GM12878 (cell line): ENCODE results near the gene LDLRAP1. TPM values are rescaled to one million over a fixed set of nuclear protein-coding genes. Genes with fewer than 3 reads are reported as not detected.

Experiments
- ATAC-seq: fragments of 200-7000 bp; cut with Tn5 transposase; 3 replicates; pipeline ENCODE4 v1.9.1; 2020; ENCODE audit warnings: mild to moderate bottlenecking, moderate library complexity
- BruUV-seq: library from RNA; stranded (reverse); fragments of 400-500 nt; replicated peaks from 2 replicates; lab custom pipeline; 2021; lab: Mats Ljungman, UMichigan
- CTCF ChIA-PET: fragments of 300-600 bp; sonication (Branson Sonifier 250); formaldehyde crosslinking; extraction: SDS; loops from one replicate; lab custom pipeline; 2021; ENCODE audit warnings: inconsistent platforms; lab: Yijun Ruan, JAX
- POLR2A ChIA-PET: fragments of 350-600 bp; formaldehyde crosslinking; extraction: SDS; loops from one replicate; lab custom pipeline; 2021; ENCODE audit warnings: inconsistent platforms; lab: Charles Lee
- RAD21 ChIA-PET: fragments of 300-600 bp; sonication (Branson Sonifier 250); formaldehyde crosslinking; loops from one replicate; lab custom pipeline; 2023; ENCODE audit warnings: antibody characterized with exemption; ENCODE audit not compliant: unreplicated experiment; lab: Charles Lee
- SMC1A ChIA-PET: fragments of 300-600 bp; sonication (Branson Sonifier 250); formaldehyde crosslinking; loops from one replicate; lab custom pipeline; 2023; ENCODE audit not compliant: unreplicated experiment, uncharacterized antibody; lab: Charles Lee
- DNase-seq: peaks from one replicate; pipeline ENCODE4 v3.0.0-alpha.2; 2011; ENCODE audit warnings: low read depth, low spot score
- FAIRE-seq: peaks from 3 replicates; lab custom pipeline; 2011; peaks lifted over from hg19 to GRCh38; lab: Jason Lieb, UNC
- H2AFZ ChIP-seq: 2 replicates; pipeline ENCODE4 v1.6.0; 2011; ENCODE audit warnings: low read depth, low read length, control low read depth; ENCODE audit not compliant: control insufficient read depth
- H3K27ac ChIP-seq: 2 replicates; pipeline ENCODE4 v1.5.1; 2011; ENCODE audit warnings: control low read depth; ENCODE audit not compliant: control insufficient read depth, insufficient read depth
- H3K27me3 ChIP-seq, 2 experiments: replicated peaks in 1 of 2; 2 replicates each; pipeline versions ENCODE4 v1.6.0 to v1.6.1; 2011; ENCODE audit warnings: low read length in 1 of 2; ENCODE audit not compliant: control insufficient read depth in 2 of 2, insufficient read depth in 2 of 2
- H3K36me3 ChIP-seq, 2 experiments: 2 replicates each; pipeline ENCODE4 v1.5.1; 2011; ENCODE audit warnings: low read length in 1 of 2; ENCODE audit not compliant: control insufficient read depth in 2 of 2, insufficient read depth in 2 of 2
- H3K4me1 ChIP-seq: 2 replicates; pipeline ENCODE4 v1.6.1; 2011; ENCODE audit warnings: mild to moderate bottlenecking, low read length, moderate library complexity, mixed read lengths; ENCODE audit not compliant: control insufficient read depth, insufficient read depth
- H3K4me2 ChIP-seq: 2 replicates; pipeline ENCODE4 v1.6.0; 2011; ENCODE audit warnings: control low read depth; ENCODE audit not compliant: control insufficient read depth, insufficient read depth
- H3K4me3 ChIP-seq: fragments of 200-600 bp; sonication (generic); 2 replicates; pipeline ENCODE4 v1.5.1; 2016
- H3K79me2 ChIP-seq: 2 replicates; pipeline ENCODE4 v1.6.0; 2011; ENCODE audit warnings: low read length; ENCODE audit not compliant: control insufficient read depth, insufficient read depth
- H3K9ac ChIP-seq: 2 replicates; pipeline ENCODE4 v1.8.0; 2011; ENCODE audit warnings: low read length, control low read depth, mixed read lengths; ENCODE audit not compliant: control insufficient read depth, insufficient read depth
- H3K9me3 ChIP-seq: replicated peaks from 3 replicates; pipeline ENCODE4 v1.5.1; 2011; ENCODE audit warnings: mild to moderate bottlenecking, low read length; ENCODE audit not compliant: control insufficient read depth, insufficient read depth
- H4K20me1 ChIP-seq: 2 replicates; pipeline ENCODE4 v1.6.0; 2011; ENCODE audit not compliant: control insufficient read depth, insufficient read depth
- GATAD2B ChIP-seq: fragments of 450-650 bp; conservative IDR thresholded peaks from 2 replicates; pipeline ENCODE4 v1.6.1; 2017; ENCODE audit warnings: low read depth, mild to moderate bottlenecking, moderate library complexity
- PRDM15 ChIP-seq: fragments of 450-650 bp; formaldehyde crosslinking; IDR thresholded peaks from 2 replicates; pipeline ENCODE4 v1.4.0; 2020; ENCODE audit warnings: mild to moderate bottlenecking, moderate library complexity
- RBBP5 ChIP-seq: fragments of 200-600 bp; sonication (generic); conservative IDR thresholded peaks from 2 replicates; pipeline ENCODE4 v1.6.1; 2016
- SMARCA5 ChIP-seq: fragments of 450-650 bp; IDR thresholded peaks from 2 replicates; pipeline ENCODE4 v1.6.1; 2017; ENCODE audit warnings: mild to moderate bottlenecking
- SUZ12 ChIP-seq: fragments of 200-600 bp; sonication (generic); IDR thresholded peaks from one replicate; pipeline ENCODE4 v1.6.1; 2018; ENCODE audit warnings: antibody characterized with exemption, mild to moderate bottlenecking; ENCODE audit not compliant: unreplicated experiment
- YBX1 ChIP-seq: fragments of 450-650 bp; IDR thresholded peaks from 2 replicates; pipeline ENCODE4 v1.6.1; 2016; ENCODE audit warnings: antibody characterized with exemption
- ZNF622 ChIP-seq: fragments of 450-650 bp; IDR thresholded peaks from 2 replicates; pipeline ENCODE4 v1.6.1; 2017; ENCODE audit warnings: mild to moderate bottlenecking, inconsistent platforms
- WGBS: methylation state at CpG from one replicate; pipeline ENCODE4 v1.1.6; 2016; ENCODE audit warnings: low lambda C conversion rate; ENCODE audit not compliant: insufficient replicate concordance, insufficient coverage; ENCODE audit errors: missing lambda C conversion rate; 5-methylcytosine and 5-hydroxymethylcytosine counted together
- in situ Hi-C: fragments of 300-500 bp; cut with MboI; formaldehyde crosslinking; loops from 9 replicates; pipeline ENCODE4 v1.14.3; 2018; ENCODE audit warnings: mixed read lengths
- intact Hi-C: fragments of 100-400 bp; cut with micrococcal nuclease; formaldehyde crosslinking; loops from one replicate; pipeline ENCODE4 v1.14.2; 2022; ENCODE audit not compliant: unreplicated experiment
- polyA plus RNA-seq, 11 experiments: library from polyadenylated mRNA; depleted of rRNA in 4 of 11; unstranded in 6 of 11; stranded (reverse) in 5 of 11; fragments of >200 nt; fragmentation: Nextera tagmentation in 4 of 11; fragmentation: Illumina TruSeq in 1 of 11; extraction: Ambion mirVana in 4 of 11; extraction: Trizol in 1 of 11; gene quantifications; 1 replicate in 1 of 11; 2 replicates in 10 of 11; pipeline versions ENCODE4 v1.2.1 to v1.2.3, GENCODE V29; 2011 to 2016; ENCODE audit warnings: inconsistent platforms in 2 of 11, missing spikeins in 2 of 11, low read depth in 1 of 11
- total RNA-seq, 4 experiments: library from RNA; depleted of rRNA in 3 of 4; stranded (reverse); fragments of >200 nt in 3 of 4; fragmentation: Illumina TruSeq in 1 of 4; extraction: Trizol in 1 of 4; gene quantifications; 2 replicates each; pipeline versions ENCODE4 v1.2.1 to v1.2.3, GENCODE V29; 2013 to 2021
- TF ChIP-seq, protein P1 (sequence below): fragments of 450-650 bp; IDR thresholded peaks from 2 replicates; pipeline ENCODE4 v1.6.1; 2016; ENCODE audit warnings: mild to moderate bottlenecking, moderate library complexity, borderline replicate concordance

The LDLRAP1 gene
- total and polyA plus RNA-seq, 10 of the 15 experiments (the other 5 are each of a cell fraction or from before 2014, with no cell fraction given), result 0.43 to 37.6 (median 22.0) TPM

DNA sequence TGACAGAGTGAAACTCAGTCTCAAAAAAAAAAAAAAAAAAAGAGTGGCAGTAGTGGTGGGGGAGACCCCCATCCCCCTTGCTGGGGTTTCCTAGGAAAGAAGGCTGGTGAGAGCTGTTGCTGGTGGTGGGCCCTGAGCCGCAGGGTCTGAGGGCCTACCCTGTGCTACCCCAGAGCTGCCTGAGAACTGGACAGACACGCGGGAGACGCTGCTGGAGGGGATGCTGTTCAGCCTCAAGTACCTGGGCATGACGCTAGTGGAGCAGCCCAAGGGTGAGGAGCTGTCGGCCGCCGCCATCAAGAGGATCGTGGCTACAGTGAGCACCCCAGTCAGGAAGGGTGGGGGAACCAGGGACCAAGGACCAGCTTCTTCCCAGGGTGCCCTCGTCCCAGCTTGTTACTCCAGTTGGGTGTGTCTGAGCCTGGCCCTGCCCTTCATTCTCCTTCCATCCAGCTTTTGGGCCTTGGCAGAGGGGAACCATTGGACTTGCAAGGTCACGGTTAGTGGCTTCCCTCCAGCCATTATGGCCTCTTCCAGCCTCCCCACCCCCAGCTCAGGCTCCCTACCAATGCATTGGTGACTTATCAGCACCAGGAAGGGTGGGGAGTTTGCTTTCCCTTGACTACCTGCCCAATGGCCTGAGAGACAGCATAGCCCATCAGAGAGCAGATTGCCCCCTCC is 10.5 kb downstream of the LDLRAP1 start (continued):
- TF ChIP-seq, protein P1, sequence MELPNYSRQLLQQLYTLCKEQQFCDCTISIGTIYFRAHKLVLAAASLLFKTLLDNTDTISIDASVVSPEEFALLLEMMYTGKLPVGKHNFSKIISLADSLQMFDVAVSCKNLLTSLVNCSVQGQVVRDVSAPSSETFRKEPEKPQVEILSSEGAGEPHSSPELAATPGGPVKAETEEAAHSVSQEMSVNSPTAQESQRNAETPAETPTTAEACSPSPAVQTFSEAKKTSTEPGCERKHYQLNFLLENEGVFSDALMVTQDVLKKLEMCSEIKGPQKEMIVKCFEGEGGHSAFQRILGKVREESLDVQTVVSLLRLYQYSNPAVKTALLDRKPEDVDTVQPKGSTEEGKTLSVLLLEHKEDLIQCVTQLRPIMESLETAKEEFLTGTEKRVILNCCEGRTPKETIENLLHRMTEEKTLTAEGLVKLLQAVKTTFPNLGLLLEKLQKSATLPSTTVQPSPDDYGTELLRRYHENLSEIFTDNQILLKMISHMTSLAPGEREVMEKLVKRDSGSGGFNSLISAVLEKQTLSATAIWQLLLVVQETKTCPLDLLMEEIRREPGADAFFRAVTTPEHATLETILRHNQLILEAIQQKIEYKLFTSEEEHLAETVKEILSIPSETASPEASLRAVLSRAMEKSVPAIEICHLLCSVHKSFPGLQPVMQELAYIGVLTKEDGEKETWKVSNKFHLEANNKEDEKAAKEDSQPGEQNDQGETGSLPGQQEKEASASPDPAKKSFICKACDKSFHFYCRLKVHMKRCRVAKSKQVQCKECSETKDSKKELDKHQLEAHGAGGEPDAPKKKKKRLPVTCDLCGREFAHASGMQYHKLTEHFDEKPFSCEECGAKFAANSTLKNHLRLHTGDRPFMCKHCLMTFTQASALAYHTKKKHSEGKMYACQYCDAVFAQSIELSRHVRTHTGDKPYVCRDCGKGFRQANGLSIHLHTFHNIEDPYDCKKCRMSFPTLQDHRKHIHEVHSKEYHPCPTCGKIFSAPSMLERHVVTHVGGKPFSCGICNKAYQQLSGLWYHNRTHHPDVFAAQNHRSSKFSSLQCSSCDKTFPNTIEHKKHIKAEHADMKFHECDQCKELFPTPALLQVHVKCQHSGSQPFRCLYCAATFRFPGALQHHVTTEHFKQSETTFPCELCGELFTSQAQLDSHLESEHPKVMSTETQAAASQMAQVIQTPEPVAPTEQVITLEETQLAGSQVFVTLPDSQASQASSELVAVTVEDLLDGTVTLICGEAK, result no peak
- TF ChIP-seq RBBP5 (no peak), SUZ12 (no peak), ZNF622 (no peak), SMARCA5 (no peak), GATAD2B (no peak)
- TF ChIP-seq, all 136 proteins: peak for 0

DNA sequence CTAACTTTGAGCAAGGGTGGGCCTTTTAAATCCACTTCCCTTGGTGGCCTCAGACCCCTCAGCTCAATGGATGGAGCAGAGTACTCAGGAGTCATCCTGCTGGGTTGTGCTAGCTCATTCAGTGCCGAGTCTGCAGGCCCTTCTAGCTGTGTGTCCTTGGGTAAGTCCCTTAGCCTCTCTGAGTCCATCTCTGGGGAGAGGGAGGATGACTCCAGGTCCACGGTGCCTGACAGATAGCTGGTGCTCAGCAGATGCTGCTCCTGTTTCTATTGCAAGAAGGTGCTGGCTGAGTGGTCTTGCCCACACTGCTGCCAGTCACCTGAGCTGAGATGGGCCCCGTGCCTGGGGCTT is 11.0 kb downstream of the LDLRAP1 start:
- FAIRE-seq (no peak), DNase-seq (no peak), ATAC-seq (no peak)
- H3K9me3 ChIP-seq, result no peaks in the 10 kb centered on the region; the same call in 2 of the 3 replicates
- RAD21 ChIA-PET, result no interaction called here
- no peak overlapping the region for H3K4me2 ChIP-seq
- POLR2A ChIA-PET, result interaction anchor here (0.9 kb wide), 1 partner anchor 11 kb away, joined by 3 read pairs; the partner anchor contains the start of gene LDLRAP1
- SMC1A ChIA-PET, result interaction anchor here (0.5 kb wide), 1 partner anchor 312 kb away, joined by 3 read pairs; no protein-coding TSS in a partner anchor
- TF ChIP-seq PRDM15 (CRISPR knock-in tag) (no peak), YBX1 (no peak)
- H2AFZ ChIP-seq, result no peak overlapping the region
- peaks cover 38% of the 10 kb centered on the region for H3K4me1 ChIP-seq
- in situ Hi-C loops, result no loop called here
- H3K4me3 ChIP-seq, result no peak overlapping the region
- H3K27me3 ChIP-seq, result no peaks in the 10 kb centered on the region
- no peak overlapping the region for H3K27ac ChIP-seq
- H3K9ac ChIP-seq, result no peak overlapping the region
- H4K20me1 ChIP-seq, result peaks cover 3% of the 10 kb centered on the region; the same call in 1 of the 2 replicates
- WGBS, result 55% methylated on average over 3 of the region's 3 CpGs
- H3K36me3 ChIP-seq, result peaks cover 0 to 5% of the 10 kb centered on the region in 2 experiments; a peak in 2 of 4 replicates
- H3K79me2 ChIP-seq, result peaks cover 20% of the 10 kb centered on the region
- intact Hi-C loops, result no loop called here
- CTCF ChIA-PET, result interaction anchor here (1.1 to 1.5 kb wide), 2 partner anchors 11 to 18 kb away, joined by 3 to 4 read pairs; no protein-coding TSS in a partner anchor
- BruUV-seq, result no TSS peak
